Left lobe of liver (tissue), 2 donors: ENCODE results near the gene APOBEC3B. TPM values are rescaled to one million over a fixed set of nuclear protein-coding genes. Genes with fewer than 3 reads are reported as not detected.
"Not testable (repeated sequence)": the region's sequence is repeated elsewhere in the genome, so short reads cannot be mapped to it uniquely, and the experiment has no call there.

Experiments used
- ATAC-seq: fragments of 200-7000 bp; cut with Tn5 transposase; one replicate; pipeline ENCODE4 v1.9.1; 2020; ENCODE audit warnings: mild to moderate bottlenecking, moderate library complexity
- DNase-seq: peaks from one replicate; pipeline ENCODE4 v3.0.0-alpha.2; 2020; ENCODE audit warnings: low spot score
- total RNA-seq: library from RNA; stranded (reverse); gene quantifications from one replicate; pipeline ENCODE4 v1.2.1, GENCODE V29; 2021
- donor health status: DM: no; HTN: no; CAD: no; lungs with moderate emphysema.
- donor health status: DM: no; HTN: yes; CAD: no.

The APOBEC3B gene
- total RNA-seq, 1 donor from 2014 or later = 0.93 TPM

DNA sequence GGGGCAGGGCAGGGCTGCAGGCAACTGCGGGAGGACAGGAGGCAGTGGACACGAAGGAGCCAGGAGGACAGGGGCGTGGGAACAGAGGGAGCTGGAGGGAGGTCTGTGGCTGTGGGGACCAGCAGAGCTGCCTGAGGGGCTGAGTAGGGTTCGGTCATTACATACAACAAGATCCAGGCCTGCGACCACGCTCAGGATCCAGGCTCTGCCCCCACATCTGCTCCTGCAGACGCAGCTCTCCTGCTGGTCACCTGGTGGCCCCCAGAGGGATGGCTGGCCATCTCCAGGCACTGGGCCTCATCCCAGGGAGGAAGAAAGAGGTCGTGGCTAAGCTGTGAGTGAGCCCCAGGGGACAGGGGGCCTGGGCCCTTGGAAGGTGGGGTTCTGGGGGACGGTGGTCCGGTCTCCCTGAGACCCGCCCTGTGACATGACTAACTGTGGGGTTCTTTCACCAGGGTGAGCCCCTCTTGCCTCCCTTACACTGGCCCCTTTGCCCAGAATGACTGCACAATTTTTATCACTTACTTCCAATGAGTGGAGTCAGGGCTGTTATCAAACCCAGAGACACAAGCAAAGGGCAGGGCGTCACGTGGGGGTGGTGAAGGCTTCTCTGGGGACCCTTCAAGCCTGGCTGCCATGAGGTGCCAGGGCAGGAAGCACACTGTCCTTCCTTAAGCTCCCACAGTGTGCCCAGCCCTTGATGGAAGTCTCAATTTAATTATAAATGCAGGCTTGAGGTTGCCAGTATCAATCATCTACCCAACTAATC lies 31.4 kb upstream of the APOBEC3B start:
- DNase-seq = no peak
- ATAC-seq = no peak

DNA sequence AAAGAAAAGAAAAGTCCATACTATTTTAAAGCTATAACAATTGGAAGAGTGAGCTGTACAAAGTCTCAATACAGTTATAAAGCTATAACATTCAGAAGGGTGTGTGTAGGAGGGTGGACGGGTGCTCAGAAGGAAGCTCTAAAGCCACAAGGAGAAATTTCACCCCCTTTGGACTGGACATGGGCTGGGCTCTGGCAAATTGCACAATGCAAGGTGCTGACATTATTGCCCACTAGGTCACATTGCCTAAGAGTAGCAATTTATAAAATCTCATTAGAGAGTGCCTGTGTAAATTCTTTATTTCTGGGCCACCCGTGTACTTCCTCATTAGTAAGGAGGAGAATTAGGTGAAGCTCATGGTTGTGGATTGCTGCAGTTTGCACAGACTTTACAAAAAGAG lies 30.4 kb upstream of the APOBEC3B start:
- DNase-seq (no peak), ATAC-seq (peak; percentile 31)

GRCh38 chr22:38952281-38952993 lies 29.7 kb upstream of the APOBEC3B start:
- DNase-seq = no peak
- no peak for ATAC-seq

DNA sequence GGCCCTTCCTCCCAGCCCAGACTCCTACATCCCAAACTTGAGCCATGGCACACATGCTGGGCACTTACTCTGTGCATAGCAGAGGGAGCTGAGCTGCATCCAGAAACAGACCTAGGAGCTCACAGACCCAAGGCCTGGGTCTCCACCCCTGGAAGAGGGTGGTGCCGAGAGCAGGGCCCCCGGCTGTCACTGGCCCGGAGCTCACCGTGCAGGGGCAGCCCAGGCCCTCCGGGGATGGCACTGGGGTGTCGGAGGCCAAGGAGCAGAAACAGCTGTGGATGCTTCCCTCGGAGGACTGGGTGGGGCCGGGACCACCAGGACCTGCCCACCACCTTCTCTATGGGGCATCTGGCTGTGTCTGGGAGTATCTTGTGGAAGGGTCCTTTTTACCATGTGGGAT lies 29.1 kb upstream of the APOBEC3B start:
- no peak for ATAC-seq
- no peak for DNase-seq

DNA sequence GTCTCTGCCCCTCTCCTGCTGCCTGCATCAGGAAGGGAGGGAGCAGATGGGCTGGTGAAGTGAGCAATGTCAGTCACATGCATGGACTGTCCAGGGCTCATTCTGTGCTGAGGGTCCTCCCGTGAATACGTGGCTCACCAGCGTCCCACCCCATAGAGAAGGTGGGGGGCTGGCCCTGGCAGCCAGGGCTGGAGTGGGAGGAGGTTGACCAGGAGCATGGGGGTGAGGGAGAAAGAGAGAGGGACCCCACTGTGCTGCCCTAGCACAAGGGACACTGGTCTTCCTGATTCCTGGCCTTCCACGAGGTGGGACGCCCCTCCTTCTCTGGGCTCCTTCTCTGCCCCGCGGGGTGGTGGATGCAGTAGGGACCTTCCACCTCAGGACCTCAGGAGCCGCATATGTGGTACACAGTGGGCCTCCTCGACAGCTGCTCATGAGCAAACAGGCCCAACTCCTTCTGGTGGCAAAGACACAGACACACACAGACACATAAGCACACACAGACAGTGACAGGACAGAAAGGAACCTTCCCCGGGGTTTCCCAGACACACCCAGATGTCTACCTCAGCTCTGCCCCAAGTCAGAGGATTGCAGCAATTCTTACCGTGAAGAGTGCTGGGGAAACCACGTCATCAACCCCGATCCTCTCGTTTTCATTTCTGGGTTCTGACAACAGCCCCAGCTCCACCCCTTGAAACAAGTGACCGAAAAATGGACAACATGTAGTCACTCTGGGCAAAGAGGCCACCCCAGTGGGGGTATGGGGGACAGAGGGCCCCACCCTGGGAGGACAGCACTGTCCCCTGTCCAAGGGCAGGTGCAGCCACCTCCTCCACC lies 28.4 kb upstream of the APOBEC3B start:
- no peak for DNase-seq
- peak; percentile 19 for ATAC-seq

GRCh38 chr22:38954414-38955043 lies 27.6 kb upstream of the APOBEC3B start:
- ATAC-seq (no peak), DNase-seq (no peak)

- ATAC-seq = no peak
- no peak for DNase-seq
Observed at GRCh38 chr22:38955250-38955905, 26.8 kb upstream of the APOBEC3B start.

DNA sequence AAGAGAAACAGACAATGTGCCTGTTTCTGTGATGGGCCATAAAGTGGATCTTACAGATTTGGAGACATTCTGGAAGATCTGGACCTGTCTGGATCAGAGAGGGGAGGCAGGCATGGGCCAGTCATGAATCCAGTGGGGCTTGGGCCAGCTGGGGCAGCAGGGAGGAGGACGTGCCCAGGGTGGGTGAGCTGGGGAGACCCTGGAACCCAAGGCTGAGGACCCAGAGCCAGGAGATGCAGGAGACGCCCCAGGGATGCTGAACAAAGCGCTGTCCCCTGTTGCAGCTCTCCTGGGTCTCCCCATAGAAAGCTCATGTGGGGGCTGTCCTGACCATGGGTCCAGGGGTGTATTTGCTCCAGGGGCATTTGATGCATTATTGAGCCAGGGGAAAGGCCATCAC lies 26.2 kb upstream of the APOBEC3B start:
- no peak for DNase-seq
- no peak for ATAC-seq

GRCh38 chr22:38956551-38956950 lies 25.6 kb upstream of the APOBEC3B start:
- DNase-seq = no peak

DNA sequence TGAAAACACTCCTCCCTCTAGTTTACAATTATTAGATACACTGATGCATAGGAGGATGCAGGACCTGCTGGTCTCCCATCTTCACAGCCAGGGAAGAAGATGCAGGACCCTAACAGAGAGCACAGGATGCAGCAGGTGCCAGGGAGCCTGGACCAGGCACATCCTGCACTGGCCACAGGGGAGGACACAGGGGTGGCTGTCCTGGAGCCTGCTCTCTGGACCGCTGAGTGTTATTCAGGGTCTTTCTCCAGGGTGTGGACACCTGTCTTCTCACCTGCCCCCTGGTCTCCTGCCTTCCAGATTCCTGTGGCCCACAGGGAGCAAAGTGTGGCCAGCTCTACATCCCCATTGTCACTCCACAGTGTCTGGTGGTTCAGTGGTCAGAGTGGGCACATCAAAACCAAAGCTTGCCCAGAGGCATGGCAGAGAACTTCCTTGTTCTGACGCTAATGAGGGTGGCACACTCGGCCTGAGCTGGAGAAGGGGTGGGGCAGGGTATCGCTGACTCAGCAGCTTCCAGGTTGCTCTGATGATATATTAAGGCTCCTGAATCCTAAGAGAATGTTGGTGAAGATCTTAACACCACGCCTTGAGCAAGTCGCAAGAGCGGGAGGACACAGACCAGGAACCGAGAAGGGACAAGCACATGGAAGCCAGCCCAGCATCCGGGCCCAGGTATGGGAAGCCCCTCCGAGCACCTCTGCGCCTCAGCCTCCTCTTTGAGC lies 24.9 kb upstream of the APOBEC3B start, which contains the start of gene APOBEC3A:
Gene APOBEC3A, plus strand, starts transcription at position 564 of the 725 bp plus-strand sequence. Its CDS starts 83 bp downstream, at position 647.
- ATAC-seq = no peak

More at GRCh38 chr22:38956551-38956950, 25.6 kb upstream of the APOBEC3B start:
- no peak for ATAC-seq

DNA sequence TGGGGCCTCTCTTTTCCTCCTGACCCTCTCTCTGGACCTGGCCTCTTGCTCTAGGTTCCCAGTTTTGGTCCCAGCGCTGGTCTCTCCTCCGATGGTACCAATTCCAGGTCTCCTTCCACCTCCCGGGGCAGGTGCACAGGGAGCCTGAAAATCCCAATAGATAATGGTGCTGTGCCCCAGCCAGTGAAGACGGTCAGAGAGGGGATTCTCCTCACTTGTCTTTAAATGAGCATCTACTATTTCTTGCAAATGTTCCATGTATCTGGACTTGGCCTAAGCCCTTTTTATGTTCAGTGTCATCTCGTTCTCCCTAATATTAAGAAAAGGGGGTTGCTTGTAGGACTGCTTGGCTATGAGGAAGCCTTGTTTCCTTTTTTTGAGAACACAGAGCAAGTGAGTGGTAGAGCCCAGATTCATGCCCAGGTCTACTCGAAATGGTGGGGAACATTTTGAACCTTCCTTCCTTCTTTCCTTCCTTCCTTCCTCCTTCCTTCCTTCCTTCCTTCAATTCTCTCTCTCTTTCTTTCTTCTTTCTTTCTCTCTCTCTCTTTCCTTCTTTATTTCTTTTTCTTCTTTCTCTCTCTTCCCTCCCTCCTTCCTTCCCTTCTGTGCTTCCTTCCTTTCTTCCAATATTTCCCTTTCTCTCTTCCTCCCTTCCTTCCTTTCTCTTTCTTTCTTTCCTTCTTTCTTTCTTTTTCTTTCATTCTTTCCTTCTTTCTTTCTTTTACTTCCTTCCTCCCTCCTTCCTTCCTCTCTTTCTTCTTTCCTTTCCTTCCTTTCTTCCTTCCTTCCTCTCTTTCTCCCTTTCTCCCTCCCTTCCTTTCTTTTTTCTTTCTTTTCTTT lies 24.1 kb upstream of the APOBEC3B start:
- ATAC-seq (no peak), DNase-seq (no peak)

More for the DNA sequence above, 24.9 kb upstream of the APOBEC3B start, which contains the start of gene APOBEC3A:
- DNase-seq = no peak

- not testable (repeated sequence) for DNase-seq, ATAC-seq
Observed at GRCh38 chr22:38958651-38958943, 23.6 kb upstream of the APOBEC3B start.

GRCh38 chr22:38959590-38959989 lies 22.6 kb upstream of the APOBEC3B start:
- DNase-seq (no peak), ATAC-seq (no peak)

GRCh38 chr22:38960673-38961072 lies 21.5 kb upstream of the APOBEC3B start:
- ATAC-seq = not testable (repeated sequence)

GRCh38 chr22:38963291-38963738 lies 18.8 kb upstream of the APOBEC3B start:
- peak; percentile 13 for ATAC-seq
- not testable (repeated sequence) for DNase-seq

More at GRCh38 chr22:38960673-38961072, 21.5 kb upstream of the APOBEC3B start:
- not testable (repeated sequence) for DNase-seq

- peak; percentile 76 for ATAC-seq
- DNase-seq = no peak
Observed at GRCh38 chr22:38963872-38964271, 18.3 kb upstream of the APOBEC3B start.

DNA sequence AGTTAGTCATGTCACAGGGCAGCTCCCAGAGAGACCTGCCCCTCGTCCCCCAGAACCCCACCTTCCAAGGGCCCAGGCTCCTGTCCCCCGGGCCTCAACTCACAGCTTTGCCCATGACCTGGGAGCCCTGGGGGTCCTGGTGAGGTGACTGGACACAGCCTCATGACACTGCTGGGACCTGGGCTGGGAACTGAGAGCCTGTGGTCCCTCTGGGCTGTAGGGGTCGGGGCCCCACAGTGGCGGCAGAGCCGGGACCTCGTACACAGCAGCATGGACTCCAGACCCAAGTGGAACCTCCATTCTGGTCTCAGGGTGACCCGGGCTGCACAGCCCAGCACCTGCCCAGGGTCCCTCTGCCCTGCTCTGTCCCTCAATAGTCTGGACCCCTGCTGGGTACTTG lies 17.8 kb upstream of the APOBEC3B start:
- no peak for DNase-seq
- ATAC-seq = no peak

DNA sequence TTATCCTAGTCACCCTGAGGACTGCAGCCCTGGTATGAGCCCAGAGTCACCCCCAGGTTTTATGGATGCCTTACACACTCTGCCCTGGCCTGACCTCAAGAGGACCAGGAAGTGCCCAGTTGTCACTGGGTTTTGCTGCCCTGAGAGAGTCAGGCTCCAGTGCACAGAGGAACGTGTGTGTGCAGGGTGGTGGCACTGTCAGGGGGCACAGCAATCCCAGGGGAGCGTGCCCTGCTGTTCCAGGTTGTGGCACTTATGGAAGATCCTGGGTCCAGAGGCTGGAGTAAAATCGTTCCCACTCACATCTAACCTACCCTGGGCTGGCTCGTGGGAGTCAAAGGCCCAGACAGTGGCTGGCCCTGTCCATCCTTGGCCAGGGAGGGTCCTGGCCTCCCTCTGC lies 17.2 kb upstream of the APOBEC3B start:
- no peak for DNase-seq
- no peak for ATAC-seq
